ENCODE measurements around the gene KDELR1.

The KDELR1 gene

GRCh38 chr19:48338802-48339503 is 52.4 kb downstream of the KDELR1 start:
- no peak overlapping the region for H3K4me2 ChIP-seq (ENCODE audit: low read length)

GRCh38 chr19:48338253-48338755 is 53.0 kb downstream of the KDELR1 start:
- Histone ChIP-seq H3K79me2 (ENCODE audit: insufficient read depth, low read length) (no peaks in the 10 kb centered on the region), H3K4me2 (ENCODE audit: low read length) (no peak overlapping the region), H3K9me2 (ENCODE audit: low read depth, low read length) (no peaks in the 10 kb centered on the region), H3K9ac (ENCODE audit: low read length) (no peak overlapping the region), H3F3A (ENCODE audit: insufficient read depth, low read length) (no peaks in the 10 kb centered on the region), H4K20me1 (ENCODE audit: insufficient read depth, low read length) (no peaks in the 10 kb centered on the region), H3K4me1 (ENCODE audit: insufficient read depth, low read length, severe bottlenecking) (peaks cover 14% of the 10 kb centered on the region), H3K27me3 (ENCODE audit: insufficient read depth, low read length) (no peaks in the 10 kb centered on the region), H2AFZ (ENCODE audit: low read length) (no peak overlapping the region), H3K27ac (ENCODE audit: low read depth, low read length, poor library complexity, severe bottlenecking) (no peak overlapping the region), H3K9me3 (ENCODE audit: low read length) (no peaks in the 10 kb centered on the region), H3K36me3 (ENCODE audit: insufficient read depth, low read length) (no peaks in the 10 kb centered on the region), H3K4me3 (ENCODE audit: low read depth, low read length, poor library complexity, severe bottlenecking) (no peak overlapping the region)
- TF ChIP-seq CTCF (IDR thresholded peaks at IDR 0.05; ENCODE audit: low read length) (no peak), EZH2 (IDR thresholded peaks at IDR 0.05; ENCODE audit: borderline replicate concordance, low read length) (no peak)

More at GRCh38 chr19:48338802-48339503, 52.4 kb downstream of the KDELR1 start:
- H3K9me2 ChIP-seq (ENCODE audit: low read depth, low read length) = no peaks in the 10 kb centered on the region
- H3K27ac ChIP-seq (ENCODE audit: low read depth, low read length, poor library complexity, severe bottlenecking) = no peak overlapping the region
- H3K9ac ChIP-seq (ENCODE audit: low read length) = no peak overlapping the region
- H3K79me2 ChIP-seq (ENCODE audit: insufficient read depth, low read length) = no peaks in the 10 kb centered on the region
- H3K36me3 ChIP-seq (ENCODE audit: insufficient read depth, low read length) = no peaks in the 10 kb centered on the region
- H3K9me3 ChIP-seq (ENCODE audit: low read length) = no peaks in the 10 kb centered on the region
- H3F3A ChIP-seq (ENCODE audit: insufficient read depth, low read length) = no peaks in the 10 kb centered on the region
- H4K20me1 ChIP-seq (ENCODE audit: insufficient read depth, low read length) = no peaks in the 10 kb centered on the region
- peaks cover 10% of the 10 kb centered on the region for H3K4me1 ChIP-seq (ENCODE audit: insufficient read depth, low read length, severe bottlenecking)
- H2AFZ ChIP-seq (ENCODE audit: low read length) = no peak overlapping the region
- no peak overlapping the region for H3K4me3 ChIP-seq (ENCODE audit: low read depth, low read length, poor library complexity, severe bottlenecking)
- no peak for TF ChIP-seq EZH2 (IDR thresholded peaks at IDR 0.05; ENCODE audit: borderline replicate concordance, low read length)
- TF ChIP-seq CTCF (IDR thresholded peaks at IDR 0.05; ENCODE audit: low read length) = no peak
- H3K27me3 ChIP-seq (ENCODE audit: insufficient read depth, low read length) = no peaks in the 10 kb centered on the region

GRCh38 chr19:48333467-48334384 is 57.6 kb downstream of the KDELR1 start:
- Histone ChIP-seq H3F3A (ENCODE audit: insufficient read depth, low read length) (no peaks in the 10 kb centered on the region), H4K20me1 (ENCODE audit: insufficient read depth, low read length) (no peaks in the 10 kb centered on the region), H3K27ac (ENCODE audit: low read depth, low read length, poor library complexity, severe bottlenecking) (peak overlapping the region; percentile 94), H3K9me2 (ENCODE audit: low read depth, low read length) (no peaks in the 10 kb centered on the region), H3K4me1 (ENCODE audit: insufficient read depth, low read length, severe bottlenecking) (peaks cover 47% of the 10 kb centered on the region), H3K36me3 (ENCODE audit: insufficient read depth, low read length) (no peaks in the 10 kb centered on the region), H3K9me3 (ENCODE audit: low read length) (no peaks in the 10 kb centered on the region), H3K4me2 (ENCODE audit: low read length) (peak overlapping the region; percentile 77), H3K79me2 (ENCODE audit: insufficient read depth, low read length) (no peaks in the 10 kb centered on the region), H3K9ac (ENCODE audit: low read length) (peak overlapping the region; percentile 73), H2AFZ (ENCODE audit: low read length) (peak overlapping the region; percentile 72; the same call in 1 of the 2 replicates), H3K27me3 (ENCODE audit: insufficient read depth, low read length) (no peaks in the 10 kb centered on the region), H3K4me3 (ENCODE audit: low read depth, low read length, poor library complexity, severe bottlenecking) (peak overlapping the region; percentile 65)
- TF ChIP-seq EZH2 (IDR thresholded peaks at IDR 0.05; ENCODE audit: borderline replicate concordance, low read length) (no peak), CTCF (IDR thresholded peaks at IDR 0.05; ENCODE audit: low read length) (peak; percentile 90)
